ENCODE results near the gene LOX.

The LOX gene

DNA sequence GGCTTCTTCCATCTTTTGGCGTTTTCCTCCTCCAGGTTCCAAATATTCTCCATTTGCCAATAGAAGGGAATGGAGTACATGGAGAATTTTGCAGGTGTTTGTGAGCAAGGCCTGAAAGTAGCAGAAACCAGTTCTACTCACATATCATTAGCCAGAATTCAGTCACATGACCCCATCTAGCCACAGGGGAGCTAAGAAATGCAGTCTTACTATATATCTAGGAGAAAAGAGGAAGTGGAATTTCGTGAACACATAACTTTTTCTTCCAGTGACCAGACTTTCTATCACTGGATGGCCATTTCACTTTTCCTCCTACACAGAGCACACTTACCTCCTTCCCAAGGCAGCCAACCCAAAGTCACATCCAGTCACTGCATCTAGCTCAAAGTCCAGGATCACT lies 55.1 kb downstream of the LOX start:
- DNase-seq (ENCODE audit: low spot score): no peak
- TF ChIP-seq CTCF (IDR thresholded peaks at IDR 0.05; ENCODE audit: extremely low read depth, missing control alignments): no peak

DNA sequence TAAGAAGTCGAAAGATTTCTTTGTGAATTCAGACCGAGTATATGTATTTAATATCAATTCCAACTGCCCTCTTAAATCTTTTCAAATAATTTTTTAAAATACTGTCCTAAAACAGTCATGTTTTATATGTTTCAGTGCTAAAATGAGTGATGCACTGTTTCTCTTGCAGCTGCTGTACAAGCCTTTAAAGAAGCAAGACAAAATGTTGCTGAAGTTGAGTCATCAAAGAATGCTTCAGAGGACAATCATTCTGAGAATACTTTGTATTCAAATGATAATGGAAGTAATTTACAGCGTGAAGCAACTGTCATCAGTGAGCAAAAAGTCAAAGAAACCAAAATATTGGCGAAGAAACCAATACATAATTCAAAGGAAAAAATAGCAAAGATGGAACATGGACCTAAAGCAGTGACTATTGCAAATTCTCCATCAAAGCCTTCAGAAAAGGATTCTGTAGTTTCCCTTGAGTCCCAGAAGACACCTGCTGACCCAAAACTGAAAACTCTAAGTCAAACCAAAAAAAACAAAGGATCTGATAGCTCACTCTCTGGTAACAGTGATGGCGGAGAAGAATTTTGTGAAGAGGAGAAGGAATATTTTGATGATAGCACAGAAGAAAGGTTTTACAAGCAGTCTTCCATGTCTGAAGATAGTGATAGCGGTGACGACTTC lies 58.0 kb downstream of the LOX start:
- no peak for TF ChIP-seq CTCF (IDR thresholded peaks at IDR 0.05; ENCODE audit: extremely low read depth, missing control alignments)

DNA sequence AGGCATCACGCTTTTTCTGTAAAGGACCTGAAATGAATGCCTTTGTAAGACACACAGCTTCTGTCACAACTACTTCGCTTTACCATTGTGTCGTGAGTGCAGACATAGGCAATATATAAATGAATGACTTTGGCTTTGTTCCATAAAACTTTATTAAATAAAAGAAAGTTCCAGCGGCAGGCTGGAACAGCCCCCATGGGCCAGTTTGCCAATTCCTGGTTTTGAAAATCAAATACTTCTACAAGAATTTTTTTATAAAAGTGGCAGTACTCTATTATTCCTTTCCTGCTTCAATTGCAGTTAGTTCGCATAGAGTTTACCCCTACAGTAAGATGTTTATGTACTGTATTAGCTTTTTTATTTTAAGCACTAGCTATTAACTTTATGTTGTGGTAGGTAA lies 62.6 kb downstream of the LOX start:
- no peak for TF ChIP-seq CTCF (IDR thresholded peaks at IDR 0.05; ENCODE audit: extremely low read depth, missing control alignments)
- no peak for DNase-seq (ENCODE audit: low spot score)

More for the DNA sequence above, 58.0 kb downstream of the LOX start:
- no peak for DNase-seq (ENCODE audit: low spot score)

DNA sequence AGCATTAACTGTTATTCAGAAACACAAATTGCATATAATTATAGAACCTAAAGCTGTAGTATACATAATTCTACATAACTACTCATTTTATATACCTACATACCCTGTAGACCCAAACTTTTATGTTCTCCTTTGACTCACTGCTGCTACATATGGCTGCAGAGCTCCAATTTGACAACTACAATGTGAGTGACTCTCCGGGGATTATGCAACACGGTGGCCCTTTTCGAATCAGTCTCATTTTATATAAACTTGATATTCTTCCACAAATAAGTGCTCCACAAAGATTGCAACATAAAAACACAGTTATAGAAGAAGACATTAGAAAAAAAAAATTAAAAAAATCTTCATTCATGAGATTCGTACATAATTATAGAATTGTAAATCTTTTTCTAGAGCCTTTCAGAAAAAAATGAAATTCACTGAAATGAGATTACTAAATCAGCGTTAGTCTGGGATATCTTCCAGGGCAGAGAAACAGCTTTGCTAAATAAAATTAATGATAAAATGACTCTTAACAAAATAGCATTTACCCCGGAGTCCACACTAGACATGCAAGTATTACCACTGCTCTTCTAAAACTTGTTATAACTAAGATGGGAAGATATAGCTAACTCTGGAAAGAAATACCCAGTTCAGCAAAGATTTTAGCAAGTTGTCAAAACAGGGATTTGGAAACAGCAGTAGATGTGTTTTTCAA lies 63.7 kb downstream of the LOX start:
- DNase-seq (ENCODE audit: low spot score): no peak
- TF ChIP-seq CTCF (IDR thresholded peaks at IDR 0.05; ENCODE audit: extremely low read depth, missing control alignments): no peak
